ENCODE measurements around the gene CCDC28A.

Gene CCDC28A

GRCh38 chr6:138785079-138785478, 11.5 kb downstream of the CCDC28A start:
- H3K36me3 ChIP-seq (ENCODE audit: control insufficient read depth in 2 of 2, insufficient read depth in 1 of 2, low read length in 2 of 2), result peaks cover 49 to 50% of the 10 kb centered on the region in 2 experiments
- POLR2A ChIA-PET, result no interaction called here
- TF ChIP-seq HOXA7 (CRISPR knock-in tag; IDR thresholded peaks at IDR 0.05; ENCODE audit: borderline replicate concordance), result no peak
- no peak for TF ChIP-seq FEZF1 (tag by site-specific recombination; IDR thresholded peaks at IDR 0.05)
- TF ChIP-seq ZNF324 (tag by site-specific recombination; IDR thresholded peaks at IDR 0.05), result no peak
- no peak for TF ChIP-seq GLIS1 (tag by site-specific recombination; IDR thresholded peaks at IDR 0.05)
- TF ChIP-seq ZBTB10 (tag by site-specific recombination; IDR thresholded peaks at IDR 0.05), result no peak
- TF ChIP-seq ZNF266 (tag by site-specific recombination; IDR thresholded peaks at IDR 0.05; ENCODE audit: low read depth), result no peak
- TF ChIP-seq PRDM4 (tag by site-specific recombination; IDR thresholded peaks at IDR 0.05), result no peak
- TF ChIP-seq ATF2 (tag by site-specific recombination; IDR thresholded peaks at IDR 0.05; ENCODE audit: low read depth), result no peak
- TF ChIP-seq ZNF843 (tag by site-specific recombination; IDR thresholded peaks at IDR 0.05), result no peak
- no peak for TF ChIP-seq HOXC10 (CRISPR knock-in tag; IDR thresholded peaks at IDR 0.05)
- TF ChIP-seq SCRT1 (tag by site-specific recombination; IDR thresholded peaks at IDR 0.05; ENCODE audit: borderline replicate concordance), result no peak
- no peak for TF ChIP-seq SP2 (tag by site-specific recombination; IDR thresholded peaks at IDR 0.05)
- TF ChIP-seq SP3 (tag by site-specific recombination; IDR thresholded peaks at IDR 0.05), result no peak
- no peak for TF ChIP-seq ZNF518A (tag by site-specific recombination; conservative IDR thresholded peaks at IDR 0.05; ENCODE audit: low read depth)
- no peak for TF ChIP-seq ZNF426 (tag by site-specific recombination; IDR thresholded peaks at IDR 0.05)
- TF ChIP-seq ZNF133 (tag by site-specific recombination; IDR thresholded peaks at IDR 0.05), result no peak
- no peak for TF ChIP-seq ZNF791 (tag by site-specific recombination; IDR thresholded peaks at IDR 0.05)
- TF ChIP-seq ZFHX2 (tag by site-specific recombination; conservative IDR thresholded peaks at IDR 0.05), result no peak
- no peak for TF ChIP-seq SP7 (tag by site-specific recombination; IDR thresholded peaks at IDR 0.05)
- TF ChIP-seq ZNF513 (tag by site-specific recombination; IDR thresholded peaks at IDR 0.05), result no peak
- H3K9me3 ChIP-seq (ENCODE audit: control insufficient read depth, insufficient read depth, low read depth, low read length), result no peaks in the 10 kb centered on the region
- CTCF ChIA-PET, result no interaction called here
- no peak overlapping the region for H3K27ac ChIP-seq (ENCODE audit: extremely low read depth, low read depth, low read length)
- no peak overlapping the region for H3K4me3 ChIP-seq (ENCODE audit: low read depth, low read length)
- no peaks in the 10 kb centered on the region for H3K4me1 ChIP-seq (ENCODE audit: control insufficient read depth, insufficient read depth, low read length)
